ENCODE data around the gene UGT1A5. TPM values are rescaled to one million over a fixed set of nuclear protein-coding genes. Genes with fewer than 3 reads are reported as not detected.

UGT1A5 gene
- polyA plus RNA-seq, 4 donors, result not detected

DNA sequence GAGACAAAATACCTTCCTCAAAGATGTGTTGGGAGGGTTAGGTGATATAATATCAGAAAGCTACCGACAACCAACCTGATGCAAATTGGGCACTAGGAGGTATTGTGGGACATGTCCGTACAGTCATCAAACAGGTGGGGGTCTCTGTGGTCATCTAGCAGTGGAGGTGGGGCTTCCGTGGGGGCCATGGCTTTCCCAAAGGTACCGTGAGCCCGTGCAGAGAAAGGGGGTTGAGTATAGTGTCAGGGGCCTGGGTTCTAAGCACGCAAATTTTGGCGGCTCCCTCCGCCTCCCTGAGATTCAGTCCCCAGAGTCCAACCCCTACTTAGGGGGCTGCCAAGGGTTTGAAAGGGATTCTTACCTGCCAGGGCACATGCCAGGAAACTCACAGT lies 109.0 kb downstream of the UGT1A5 start:
- DNase-seq (ENCODE audit: low read depth in 4 of 4, low spot score in 2 of 4), result no peak

DNA sequence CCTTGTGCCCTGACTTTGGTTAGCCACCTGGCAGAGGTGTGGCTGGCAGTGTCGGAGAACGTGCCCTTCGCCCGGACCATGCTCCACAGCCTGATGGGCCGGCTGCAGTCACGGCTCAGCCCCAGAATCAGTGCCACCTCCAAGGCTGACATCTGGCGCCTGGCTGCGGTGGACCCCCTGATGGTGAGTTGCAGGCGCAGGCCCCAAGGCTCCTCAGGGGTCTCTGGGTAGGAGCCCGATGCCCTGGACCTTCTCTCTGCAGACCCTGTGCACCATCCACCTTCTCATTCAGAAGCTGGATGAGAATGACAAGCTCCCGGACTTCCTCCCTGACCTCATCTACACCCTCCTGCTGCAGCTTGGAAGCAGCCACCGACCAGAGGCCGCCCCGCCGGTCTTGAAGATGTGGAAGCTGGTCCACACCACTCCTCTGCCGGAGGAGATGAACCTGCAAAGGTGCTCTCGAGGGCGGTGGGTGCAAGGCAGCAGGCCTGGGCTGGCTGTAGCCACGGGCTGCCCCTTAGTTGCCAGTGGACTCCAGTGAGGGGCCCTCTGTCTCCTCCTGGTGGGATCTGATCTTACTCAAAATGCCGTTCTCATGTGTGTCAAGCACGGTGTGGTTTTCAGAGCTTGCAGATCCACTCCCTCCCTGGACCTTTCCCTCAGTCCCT lies 109.5 kb downstream of the UGT1A5 start:
- no peak for DNase-seq (ENCODE audit: low read depth in 4 of 4, low spot score in 2 of 4)

Other genes with a start within 250 kb of the UGT1A5 start
- gene USP40, start 146.1 kb upstream of the UGT1A5 start, polyA plus RNA-seq (ENCODE audit: insufficient read length in 4 of 4), result 10 to 100 TPM; 40.8 to 58.8 (median 46.3) TPM
- under 1 TPM in 1 of 4 donors, not detected in 3; 0.06 TPM for gene UGT1A8, start 95.3 kb upstream of the UGT1A5 start, polyA plus RNA-seq (ENCODE audit: insufficient read length in 4 of 4)
- gene UGT1A10, start 76.5 kb upstream of the UGT1A5 start, polyA plus RNA-seq (ENCODE audit: insufficient read length in 4 of 4), result not detected
- gene UGT1A9, start 41.0 kb upstream of the UGT1A5 start, polyA plus RNA-seq (ENCODE audit: insufficient read length in 4 of 4), result 1 to 10 TPM; 4.2 to 7.3 (median 5.5) TPM
- not detected for gene UGT1A7, start 31.0 kb upstream of the UGT1A5 start, polyA plus RNA-seq (ENCODE audit: insufficient read length in 4 of 4)
- gene UGT1A6, start 20.0 kb upstream of the UGT1A5 start, polyA plus RNA-seq (ENCODE audit: insufficient read length in 4 of 4), result 1 to 10 TPM; 1.6 to 5.5 (median 3.8) TPM
- gene UGT1A4, start 5.8 kb downstream of the UGT1A5 start, polyA plus RNA-seq (ENCODE audit: insufficient read length in 4 of 4), result not detected
- not detected for gene UGT1A3, start 16.1 kb downstream of the UGT1A5 start, polyA plus RNA-seq (ENCODE audit: insufficient read length in 4 of 4)
- gene UGT1A1, start 47.4 kb downstream of the UGT1A5 start, polyA plus RNA-seq (ENCODE audit: insufficient read length in 4 of 4), result under 1 TPM; 0.11 to 0.46 (median 0.31) TPM
- gene MROH2A, start 65.4 kb downstream of the UGT1A5 start, polyA plus RNA-seq (ENCODE audit: insufficient read length in 4 of 4), result under 1 TPM in 3 of 4 donors, not detected in 1; 0.09 to 0.18 (median 0.16) TPM
- 10 to 100 TPM; 17.3 to 26.6 (median 22.4) TPM for gene HJURP, start 141.6 kb downstream of the UGT1A5 start, polyA plus RNA-seq (ENCODE audit: insufficient read length in 4 of 4)
- under 1 TPM in 2 of 4 donors, not detected in 2; 0.30 to 0.36 TPM for gene TRPM8, start 204.5 kb downstream of the UGT1A5 start, polyA plus RNA-seq (ENCODE audit: insufficient read length in 4 of 4)

All from left renal cortex interstitium (tissue), 4 donors.